Caki2 (cell line): Measurements from ENCODE around the gene NXPH1. TPM values are rescaled to one million over a fixed set of nuclear protein-coding genes. Genes with fewer than 3 reads are reported as not detected.

ENCODE experiments used
- DNase-seq: peaks from one replicate; pipeline ENCODE4 v3.0.0-alpha.2; 2015; ENCODE audit warnings: low read depth
- in situ Hi-C: cut with HindIII; loops from 2 replicates; pipeline ENCODE4 v1.10.0; 2016; ENCODE audit warnings: low sequenced_read_pairs, low pct_unique_long_range_greater_than_20kb, mixed read lengths
- total RNA-seq: library from RNA; depleted of rRNA; stranded (reverse); fragments of >200 nt; shearing (Covaris generic); gene quantifications from 2 replicates; pipeline ENCODE4 v1.2.3, GENCODE V29; 2014; ENCODE audit warnings: low replicate concordance

The NXPH1 gene
- total RNA-seq, 1 experiment from 2014 or later: 0.14 TPM

DNA sequence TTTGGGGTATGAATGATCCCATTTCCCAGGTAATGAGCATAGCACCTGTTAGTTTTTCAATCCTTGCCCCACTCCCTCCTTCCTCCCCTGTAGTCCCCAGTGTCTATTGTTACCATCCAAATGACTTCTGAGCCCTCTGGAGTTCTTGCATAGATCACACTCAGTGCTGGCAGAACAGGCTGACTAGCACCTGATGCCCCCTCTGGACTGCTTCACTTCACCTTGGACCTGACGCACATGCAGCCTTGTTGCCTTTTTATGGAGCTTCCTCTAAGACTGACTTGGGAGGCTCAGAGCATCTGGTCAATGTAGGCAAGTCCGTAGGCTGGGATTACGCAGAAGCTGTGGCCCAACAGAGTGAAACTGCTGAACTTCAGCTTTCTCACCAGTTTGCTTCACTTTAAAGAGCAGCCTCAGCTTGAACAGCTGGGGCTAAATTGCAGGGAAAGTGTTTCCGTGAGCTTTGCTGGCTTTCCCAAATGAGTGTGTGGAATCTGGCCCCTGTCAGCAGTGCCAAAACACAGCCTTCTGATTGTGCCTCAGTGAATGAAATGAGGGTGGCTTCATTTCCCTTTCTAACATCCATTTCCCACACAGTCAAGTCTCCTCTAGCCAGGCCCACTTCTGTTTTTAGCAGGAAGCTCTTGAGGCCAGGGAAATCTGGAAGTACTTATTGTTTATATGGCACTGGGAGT is 48.5 kb downstream of the NXPH1 start:
- DNase-seq: no peak
- in situ Hi-C loops: no loop called here

DNA sequence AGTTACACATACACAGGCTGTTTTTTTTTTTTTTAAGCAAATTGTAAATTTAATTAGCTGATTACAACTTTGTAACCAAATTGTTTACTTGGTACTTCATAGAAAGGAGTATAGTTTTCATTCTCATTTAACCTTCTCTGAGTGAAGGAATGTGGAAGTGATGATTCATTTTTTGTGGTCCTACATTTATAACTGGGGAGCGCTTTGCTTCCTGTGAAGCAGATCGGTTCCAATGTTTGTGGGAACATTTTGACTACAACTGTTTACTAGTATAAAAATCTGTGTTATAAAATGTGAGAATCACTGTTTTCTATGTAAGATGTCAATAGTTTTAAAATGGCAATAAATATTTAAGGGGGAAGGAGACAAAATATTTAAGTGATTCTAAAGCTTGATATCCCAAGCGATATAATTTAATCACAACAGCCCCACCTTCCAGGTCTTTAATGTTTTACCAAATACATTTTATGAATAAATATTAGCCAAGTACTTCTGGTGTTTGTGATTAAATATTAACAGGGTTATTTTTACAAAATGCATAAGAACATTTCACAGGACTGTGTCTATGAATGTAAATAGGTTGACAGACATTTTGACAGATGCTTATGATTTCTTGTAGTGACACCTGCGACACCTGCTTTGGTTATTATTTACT is 57.1 kb downstream of the NXPH1 start:
- in situ Hi-C loops: no loop called here
- no peak for DNase-seq

DNA sequence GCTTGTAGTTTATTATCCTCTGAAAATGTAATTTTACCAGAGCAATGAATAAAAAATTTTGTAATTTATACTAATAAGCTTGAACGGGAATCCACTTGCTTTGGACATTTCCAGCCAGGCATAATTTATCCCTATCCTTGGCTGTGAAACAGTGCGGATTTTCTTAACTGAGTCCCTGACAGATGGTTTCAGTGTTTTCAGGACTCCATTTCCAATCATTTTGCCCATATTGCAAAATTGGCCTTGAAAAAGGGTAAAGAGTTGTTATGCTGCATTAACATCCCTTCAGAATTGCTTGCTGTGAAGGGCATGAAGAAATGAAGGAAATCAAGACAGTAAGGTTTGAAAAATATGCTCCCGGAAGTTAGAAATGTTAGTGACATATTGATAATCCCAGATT is 57.7 kb downstream of the NXPH1 start:
- in situ Hi-C loops: no loop called here
- no peak for DNase-seq

DNA sequence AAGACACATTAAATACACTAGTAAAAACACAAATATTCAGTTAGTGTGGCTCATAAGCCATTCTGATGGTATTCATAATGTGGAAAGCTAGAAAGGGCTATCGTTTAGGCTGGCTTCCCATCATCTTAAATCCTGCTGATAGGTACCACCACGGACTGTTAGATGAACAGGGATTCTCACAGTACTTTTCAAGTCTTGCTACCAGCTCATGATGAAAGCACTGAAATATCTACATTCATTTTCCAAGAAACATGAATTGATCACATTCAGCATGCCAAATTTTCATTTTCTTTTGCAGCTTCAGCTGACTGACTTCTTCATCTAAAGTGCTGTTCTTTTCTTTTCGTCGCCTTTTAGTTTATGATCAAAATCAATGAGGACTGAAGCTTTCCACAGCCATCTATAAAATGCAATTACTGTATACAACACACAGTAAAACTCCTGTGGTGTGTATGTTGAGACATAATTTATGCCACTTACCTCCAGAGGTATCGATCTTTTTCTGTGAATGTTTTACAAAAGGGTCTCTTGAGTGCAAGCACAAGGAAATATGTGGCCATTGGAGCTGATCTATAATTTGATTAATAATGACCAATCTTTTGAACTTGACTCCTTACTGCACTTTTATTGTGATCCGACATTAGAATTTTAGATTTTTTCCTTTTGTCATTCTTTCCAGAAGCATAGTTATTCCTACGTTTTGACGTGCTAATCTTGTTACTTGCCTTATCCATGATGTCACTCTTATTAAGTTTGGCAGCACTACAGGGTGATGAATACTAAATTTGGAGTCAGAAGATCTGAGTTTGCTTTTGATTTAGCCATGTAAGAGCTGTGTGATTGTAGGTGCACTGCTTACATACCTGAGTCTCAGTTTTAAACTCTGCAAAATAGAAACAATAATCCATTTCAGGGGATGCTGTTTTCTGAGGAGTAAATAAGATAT is 58.4 kb downstream of the NXPH1 start:
- no peak for DNase-seq
- in situ Hi-C loops: no loop called here

DNA sequence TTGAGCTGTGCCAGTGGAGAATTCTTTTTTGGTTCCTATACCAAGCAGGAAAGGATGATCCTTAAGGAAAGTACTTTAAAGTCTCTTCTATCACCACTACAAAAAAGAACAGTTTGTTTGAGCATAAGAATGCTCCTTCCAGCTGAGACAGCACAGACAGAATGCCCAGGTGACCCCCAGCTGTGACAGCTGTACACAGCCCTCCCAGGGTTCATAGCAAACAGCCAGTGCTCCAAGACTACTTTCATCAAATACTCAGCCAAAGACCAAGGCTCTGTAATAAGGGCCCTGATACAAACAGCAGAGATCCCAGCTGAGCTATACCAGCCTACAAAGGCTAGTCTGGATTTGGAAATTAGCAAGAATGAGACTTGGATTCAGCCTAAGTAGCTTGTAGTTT is 65.7 kb downstream of the NXPH1 start:
- no peak for DNase-seq
- in situ Hi-C loops: no loop called here

DNA sequence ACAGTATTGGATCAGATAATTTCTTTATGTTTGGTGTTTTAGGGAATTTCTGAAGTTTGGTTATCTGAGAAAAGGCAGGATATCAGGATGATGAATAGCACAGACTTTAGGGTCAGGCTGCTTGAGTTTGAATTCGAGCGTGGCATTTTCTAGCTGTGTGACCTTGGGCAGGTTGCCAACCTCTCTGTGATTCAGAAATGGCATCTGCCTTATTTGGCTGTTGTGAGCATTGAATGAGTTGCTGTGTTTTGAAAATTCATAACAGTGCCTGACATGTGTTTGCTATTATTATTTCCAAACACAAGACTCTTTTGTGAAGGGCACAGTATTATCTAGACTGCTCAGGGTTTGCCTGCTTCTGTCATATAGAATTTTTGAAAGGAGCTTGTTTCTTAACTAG is 66.9 kb downstream of the NXPH1 start:
- in situ Hi-C loops: no loop called here
- no peak for DNase-seq

DNA sequence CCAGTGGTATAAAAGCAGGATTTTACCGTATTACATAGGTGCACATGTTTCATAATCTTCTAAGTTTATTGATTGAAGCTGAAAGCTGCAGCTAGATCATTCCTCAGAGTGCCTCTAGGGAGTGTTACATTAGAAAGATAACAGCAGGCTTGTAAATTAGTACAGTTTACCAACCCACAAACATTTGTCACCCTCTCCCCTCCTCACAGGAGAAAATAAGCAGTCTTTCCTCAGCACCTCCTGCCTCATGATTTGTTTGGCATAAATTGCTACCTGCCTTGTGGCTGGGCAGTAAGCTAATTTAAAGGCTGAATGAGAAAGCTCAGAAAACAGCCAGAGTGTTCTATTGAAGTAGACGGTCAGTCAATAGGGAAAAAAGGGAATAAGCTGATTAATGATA is 74.2 kb downstream of the NXPH1 start:
- in situ Hi-C loops: no loop called here
- DNase-seq: no peak

DNA sequence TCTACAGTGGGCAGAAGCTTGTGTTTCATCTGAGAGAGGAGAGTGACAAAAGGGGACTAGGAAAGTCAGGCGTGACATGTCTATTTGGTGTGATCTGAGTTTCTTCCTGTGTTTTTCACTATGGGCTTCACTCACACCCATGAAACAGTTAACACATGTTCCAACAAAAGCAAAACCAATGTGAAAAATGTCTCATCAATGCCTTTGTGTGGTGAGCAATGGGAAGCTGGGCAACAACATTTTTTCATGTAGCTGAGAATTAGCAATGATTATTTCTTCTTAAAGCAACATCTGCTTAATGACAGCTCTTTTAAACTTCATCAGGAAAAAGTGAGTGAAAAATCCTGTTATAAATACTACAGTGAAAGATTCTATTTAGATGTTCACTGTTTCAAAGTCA is 76.2 kb downstream of the NXPH1 start:
- no peak for DNase-seq
- in situ Hi-C loops: no loop called here

DNA sequence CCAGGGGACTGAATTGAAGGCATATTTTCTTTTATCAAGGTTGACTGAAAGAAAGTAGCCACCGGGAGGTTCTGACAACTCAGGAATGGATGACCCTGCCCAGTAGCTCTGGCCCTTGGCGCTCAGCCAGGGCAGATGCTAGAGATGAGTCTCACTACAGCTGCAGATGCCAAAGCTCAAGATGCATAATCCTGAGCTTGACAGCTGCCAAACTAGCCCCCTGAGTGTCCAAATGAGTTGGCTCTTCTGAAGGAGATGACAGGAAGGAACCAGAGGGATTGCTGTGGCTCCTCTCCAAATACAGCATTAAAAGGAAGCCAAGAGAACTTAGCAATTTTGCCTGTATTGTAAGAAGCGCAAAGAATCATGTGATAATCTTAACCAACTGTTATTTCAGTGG is 78.4 kb downstream of the NXPH1 start:
- in situ Hi-C loops: no loop called here
- DNase-seq: no peak

DNA sequence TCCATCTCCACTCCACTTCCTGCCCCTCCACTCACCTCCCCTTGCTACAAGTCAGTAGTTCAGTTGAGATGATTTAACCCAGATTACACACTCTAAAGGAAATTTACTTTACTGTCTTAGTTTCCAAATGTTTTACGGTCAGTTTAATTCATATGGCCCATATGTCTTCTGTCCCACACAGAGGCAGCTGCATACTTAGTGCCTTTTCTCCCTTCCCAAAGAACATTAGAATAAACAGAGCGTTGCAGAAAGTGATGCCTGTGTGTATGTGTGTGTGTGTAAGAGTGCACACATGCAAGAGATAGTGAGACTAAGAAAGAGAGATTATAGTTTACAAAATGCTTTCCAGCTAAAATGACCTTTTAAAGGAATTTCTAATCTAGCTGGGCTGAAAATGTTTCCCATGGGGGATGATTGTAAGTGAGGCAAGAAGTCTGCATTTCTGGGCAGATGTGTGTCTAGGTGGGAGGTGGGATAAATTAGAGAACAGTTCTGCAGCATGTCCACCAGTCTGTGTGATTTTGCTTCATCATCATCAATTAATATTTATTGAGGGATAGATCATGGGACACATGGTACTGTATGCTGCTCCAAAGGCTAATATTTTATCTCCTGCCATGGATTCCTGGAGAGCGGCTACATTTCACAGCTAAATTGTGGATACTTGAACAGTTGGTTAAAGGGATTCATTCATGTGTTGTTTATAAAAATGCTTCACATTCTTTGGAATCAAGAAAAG is 81.5 kb downstream of the NXPH1 start:
- DNase-seq: no peak
- in situ Hi-C loops: no loop called here

DNA sequence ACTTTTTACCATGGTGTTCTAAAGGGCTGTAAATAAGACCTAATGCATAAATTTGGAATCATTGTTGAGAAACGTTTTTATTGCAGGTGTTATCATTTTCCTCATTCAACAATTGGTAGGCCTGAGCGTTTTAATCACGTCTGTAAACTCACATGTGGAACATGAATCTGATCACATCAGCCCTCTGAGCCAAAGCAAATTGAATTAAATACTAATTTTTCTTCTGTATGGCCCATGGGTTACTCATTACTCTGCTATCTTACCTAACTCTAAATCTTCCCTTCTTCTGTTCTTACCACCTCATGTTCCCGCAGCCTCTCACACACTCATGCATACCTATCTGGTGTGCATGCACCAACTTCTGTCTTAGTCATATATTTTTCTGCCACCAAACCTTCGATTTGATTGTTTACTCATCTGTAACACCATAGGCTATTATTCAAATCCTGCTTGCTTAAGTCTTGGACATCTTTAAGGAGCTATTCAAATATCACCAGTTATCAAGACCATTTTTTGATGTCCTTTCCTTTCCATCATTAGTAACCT is 82.3 kb downstream of the NXPH1 start:
- DNase-seq: no peak
- in situ Hi-C loops: no loop called here

DNA sequence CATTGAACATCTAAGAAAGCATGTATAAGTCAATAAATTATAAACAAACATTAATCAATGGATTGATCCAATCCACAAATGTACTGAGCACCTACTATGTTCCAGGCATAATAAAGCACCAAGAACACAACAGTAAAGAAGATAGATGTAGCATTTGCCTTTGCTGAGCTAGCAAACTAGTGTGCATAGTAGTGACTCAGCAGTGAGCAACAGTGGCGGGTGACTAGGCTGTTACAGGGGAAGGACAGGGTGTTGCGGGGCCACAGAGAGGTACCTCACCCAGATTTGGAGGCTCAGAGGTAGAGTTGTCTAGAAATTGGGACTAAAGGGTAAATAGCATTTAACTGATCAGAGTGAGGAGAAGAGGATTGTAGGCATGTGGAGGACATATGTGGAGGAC is 83.6 kb downstream of the NXPH1 start:
- in situ Hi-C loops: no loop called here

DNA sequence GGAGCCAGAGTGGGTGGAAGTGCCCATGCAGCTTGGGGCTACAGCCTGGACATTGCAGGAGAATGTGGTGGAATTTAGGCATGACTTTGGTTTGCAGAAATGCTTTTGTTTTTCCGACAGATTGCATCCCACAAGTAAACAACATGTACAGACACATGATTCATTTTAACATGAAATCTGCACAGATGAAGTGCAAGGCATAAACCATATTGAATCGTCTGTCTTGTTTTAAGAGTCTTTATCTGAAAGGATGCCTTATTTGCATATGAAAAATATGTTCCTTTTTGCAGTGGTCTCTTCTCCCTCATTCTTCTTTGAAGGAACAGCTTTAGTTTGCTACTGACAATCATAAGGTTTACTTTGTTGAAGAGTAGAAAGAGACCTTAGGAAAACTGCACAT is 94.9 kb downstream of the NXPH1 start:
- in situ Hi-C loops: no loop called here
- no peak for DNase-seq

More for the DNA sequence above, 83.6 kb downstream of the NXPH1 start:
- no peak for DNase-seq

DNA sequence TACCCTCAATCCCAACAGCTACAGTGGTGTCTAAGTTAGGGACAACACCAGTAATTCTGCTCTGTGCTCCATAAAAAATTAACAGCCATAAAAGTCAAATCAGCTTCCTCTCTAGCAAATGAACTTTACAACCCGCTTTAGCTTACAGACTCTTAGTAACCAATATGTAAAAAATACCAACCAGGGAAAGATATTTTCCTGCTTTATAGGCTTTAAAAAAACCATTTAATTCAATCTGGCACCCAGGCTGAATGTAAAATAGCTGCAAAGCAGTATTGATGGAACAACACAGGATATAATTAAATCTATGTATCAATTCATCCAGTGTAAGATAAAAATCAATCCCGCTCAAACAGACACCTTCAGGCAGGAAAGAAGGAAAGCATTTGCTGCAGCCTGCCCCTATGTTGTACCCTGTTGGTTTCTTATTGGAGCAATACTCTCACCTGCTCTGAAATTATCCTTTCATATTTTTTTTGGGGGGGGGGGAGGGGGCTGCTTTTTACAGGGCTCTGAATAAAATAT is 98.6 kb downstream of the NXPH1 start:
- in situ Hi-C loops: no loop called here
- DNase-seq: no peak

DNA sequence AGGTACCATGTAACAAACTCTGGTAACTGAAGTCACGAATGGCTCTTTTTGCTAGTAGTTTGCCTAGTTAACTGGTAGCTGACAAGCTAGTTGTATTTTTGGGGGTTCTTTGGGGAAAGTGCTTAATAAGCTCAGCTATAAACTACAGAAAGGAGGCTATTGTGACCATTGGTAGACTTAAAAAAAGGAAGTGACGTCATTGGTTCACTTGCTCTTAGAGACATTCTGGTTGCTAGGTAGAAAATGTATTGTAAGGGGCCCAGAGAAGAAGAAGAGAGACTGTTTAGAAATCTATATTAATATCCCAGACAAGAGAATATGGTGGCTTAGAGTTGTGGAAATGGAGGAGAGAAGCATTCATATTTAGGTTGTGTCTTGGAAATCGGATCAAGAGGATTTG is 103.0 kb downstream of the NXPH1 start:
- DNase-seq: no peak
- in situ Hi-C loops: no loop called here

DNA sequence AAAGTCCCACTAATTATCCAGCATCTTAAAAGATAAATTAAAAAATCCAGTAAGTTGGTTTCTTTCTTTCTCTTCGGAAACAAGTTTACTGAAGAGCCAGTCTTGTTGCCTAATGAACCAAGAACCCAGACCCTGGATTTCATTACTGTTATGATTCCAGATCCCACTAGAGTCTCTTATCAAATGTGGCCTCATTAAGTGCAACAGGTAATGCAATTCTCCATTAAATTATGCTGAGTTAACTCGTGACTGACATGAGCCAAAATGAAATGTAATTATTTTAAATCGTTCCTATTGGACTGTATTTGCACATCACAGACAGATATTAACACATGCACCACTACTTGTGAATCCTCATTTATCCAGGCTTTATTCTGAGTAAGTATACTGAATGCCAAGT is 115.6 kb downstream of the NXPH1 start:
- DNase-seq: no peak
- in situ Hi-C loops: no loop called here

DNA sequence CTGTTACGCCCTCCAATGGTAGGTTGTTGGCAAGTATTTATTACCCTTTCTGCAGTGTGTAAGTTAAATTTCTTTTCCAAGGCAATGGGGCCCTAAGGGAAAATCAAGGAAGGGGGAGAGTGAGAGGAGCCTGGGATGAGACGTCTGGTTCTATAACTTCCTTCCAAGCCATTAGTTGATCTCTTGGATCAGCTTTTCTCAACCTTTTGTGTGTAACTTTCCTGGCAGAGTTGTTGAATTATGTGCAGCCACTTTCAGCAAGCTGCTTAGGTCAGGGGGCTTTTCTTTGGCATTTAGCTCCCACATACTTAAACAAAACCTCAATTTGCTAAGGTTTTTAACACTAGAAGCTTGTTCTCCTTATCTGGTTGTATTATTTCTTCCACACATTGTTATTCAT is 127.1 kb downstream of the NXPH1 start:
- DNase-seq: no peak
- in situ Hi-C loops: no loop called here

DNA sequence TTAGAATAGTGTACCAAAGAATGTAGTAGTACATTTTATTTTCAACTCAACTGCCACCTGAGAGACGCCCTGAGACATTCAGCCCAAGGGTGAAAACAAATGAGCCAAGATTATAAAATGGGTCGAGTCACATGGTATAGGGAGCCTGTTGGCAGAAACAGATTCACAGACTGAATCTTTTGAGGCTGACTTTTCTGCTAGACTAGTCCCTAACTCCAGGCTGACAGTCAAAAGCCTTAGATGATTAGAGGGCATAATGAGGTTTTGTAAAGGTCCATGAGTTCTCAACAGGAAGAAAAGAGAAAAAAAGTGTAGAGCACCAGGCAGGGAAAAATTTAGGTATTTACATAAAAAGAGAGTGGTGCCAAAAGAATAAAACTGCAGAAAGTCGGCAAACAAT is 128.0 kb downstream of the NXPH1 start:
- no peak for DNase-seq
- in situ Hi-C loops: no loop called here
